ENCODE results near the gene TLE1. TPM values are rescaled to one million over a fixed set of nuclear protein-coding genes. Genes with fewer than 3 reads are reported as not detected.

Gene TLE1
- total and polyA plus RNA-seq, 10 of the 15 experiments (the other 5 are each of a cell fraction or from before 2014, with no cell fraction given): 0.04 to 0.23 (median 0.10) TPM; not detected in 6

DNA sequence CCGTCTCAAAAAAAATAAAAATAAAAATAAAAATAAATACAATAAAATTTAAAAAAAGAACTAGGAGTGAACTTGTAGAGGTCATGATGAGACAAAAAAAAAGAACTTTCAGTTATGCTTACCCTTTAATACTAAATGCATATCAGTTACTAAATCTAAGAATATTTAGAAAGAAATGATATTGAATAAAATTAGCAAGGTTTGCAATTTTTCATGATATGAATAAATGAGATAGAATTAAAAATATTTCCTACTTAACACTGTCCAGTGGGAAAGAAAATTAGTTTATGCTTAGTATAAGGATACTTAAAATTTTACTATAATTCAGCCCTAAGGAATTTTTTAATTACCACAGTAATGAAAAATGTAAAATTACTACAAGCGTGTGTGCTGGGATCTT, 132.4 kb downstream of the TLE1 start (continued):
- TF ChIP-seq PML (IDR thresholded peaks at IDR 0.05; ENCODE audit: low read length) (no peak), CBX5 (IDR thresholded peaks at IDR 0.05; ENCODE audit: low read depth) (no peak), CHD2 (IDR thresholded peaks at IDR 0.05; ENCODE audit: borderline replicate concordance, low read depth, low read length) (no peak)

DNA sequence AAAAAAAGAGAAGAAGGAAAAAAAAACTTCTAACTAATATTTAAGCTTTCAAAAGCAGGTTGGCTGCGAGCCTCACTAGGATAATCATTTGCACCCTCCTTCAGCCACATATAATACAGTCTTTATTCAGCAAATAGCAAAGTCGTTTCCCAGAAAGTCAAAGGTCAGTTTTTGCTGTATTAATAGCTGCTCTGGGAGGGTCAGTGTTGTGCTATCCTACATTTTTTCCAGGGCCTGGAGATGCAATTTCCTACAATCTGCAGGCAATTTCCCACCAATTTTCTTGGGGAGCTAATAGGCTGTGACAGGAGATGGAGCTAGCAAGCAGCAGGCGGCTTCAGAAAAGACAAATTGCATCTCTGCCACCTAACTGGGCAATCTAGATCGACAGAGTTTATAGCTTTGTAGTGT, 136.8 kb downstream of the TLE1 start:
- in situ Hi-C loops (cut with MboI): no loop called here
- ChIA-PET POLR2A (no interaction called here), SMC1A (ENCODE audit: uncharacterized antibody, unreplicated experiment) (no interaction called here), CTCF (no interaction called here), RAD21 (ENCODE audit: unreplicated experiment) (no interaction called here)
- Histone ChIP-seq H3K4me3 (no peak overlapping the region), H3K27me3 (replicated peaks in 1 of 2; ENCODE audit: control insufficient read depth in 2 of 2, insufficient read depth in 2 of 2, low read length in 1 of 2) (no peaks in the 10 kb centered on the region), H3K4me1 (ENCODE audit: control insufficient read depth, insufficient read depth, low read length) (no peaks in the 10 kb centered on the region), H3K36me3 (ENCODE audit: control insufficient read depth in 2 of 2, insufficient read depth in 2 of 2, low read length in 1 of 2) (no peaks in the 10 kb centered on the region), H3K27ac (ENCODE audit: control insufficient read depth, insufficient read depth) (no peak overlapping the region), H2AFZ (ENCODE audit: control insufficient read depth, low read depth, low read length) (no peak overlapping the region), H3K9ac (ENCODE audit: control insufficient read depth, insufficient read depth, low read length) (no peak overlapping the region), H3K79me2 (ENCODE audit: control insufficient read depth, insufficient read depth, low read length) (no peaks in the 10 kb centered on the region), H3K4me2 (ENCODE audit: control insufficient read depth, insufficient read depth) (no peak overlapping the region), H3K9me3 (replicated peaks; ENCODE audit: control insufficient read depth, insufficient read depth, low read length) (no peaks in the 10 kb centered on the region), H4K20me1 (ENCODE audit: control insufficient read depth, insufficient read depth) (no peaks in the 10 kb centered on the region)
- DNase-seq (ENCODE audit: low read depth, low spot score) (no peak), ATAC-seq (no peak), FAIRE-seq (no peak)
- 14% methylated on average over 4 of the region's 4 CpGs for WGBS (ENCODE audit: insufficient coverage, insufficient replicate concordance, low lambda C conversion rate, missing lambda C conversion rate)
- no TSS peak for BruUV-seq (replicated peaks)
- TF ChIP-seq, protein P1, sequence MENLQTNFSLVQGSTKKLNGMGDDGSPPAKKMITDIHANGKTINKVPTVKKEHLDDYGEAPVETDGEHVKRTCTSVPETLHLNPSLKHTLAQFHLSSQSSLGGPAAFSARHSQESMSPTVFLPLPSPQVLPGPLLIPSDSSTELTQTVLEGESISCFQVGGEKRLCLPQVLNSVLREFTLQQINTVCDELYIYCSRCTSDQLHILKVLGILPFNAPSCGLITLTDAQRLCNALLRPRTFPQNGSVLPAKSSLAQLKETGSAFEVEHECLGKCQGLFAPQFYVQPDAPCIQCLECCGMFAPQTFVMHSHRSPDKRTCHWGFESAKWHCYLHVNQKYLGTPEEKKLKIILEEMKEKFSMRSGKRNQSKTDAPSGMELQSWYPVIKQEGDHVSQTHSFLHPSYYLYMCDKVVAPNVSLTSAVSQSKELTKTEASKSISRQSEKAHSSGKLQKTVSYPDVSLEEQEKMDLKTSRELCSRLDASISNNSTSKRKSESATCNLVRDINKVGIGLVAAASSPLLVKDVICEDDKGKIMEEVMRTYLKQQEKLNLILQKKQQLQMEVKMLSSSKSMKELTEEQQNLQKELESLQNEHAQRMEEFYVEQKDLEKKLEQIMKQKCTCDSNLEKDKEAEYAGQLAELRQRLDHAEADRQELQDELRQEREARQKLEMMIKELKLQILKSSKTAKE (IDR thresholded peaks at IDR 0.05; ENCODE audit: low read depth, poor library complexity, severe bottlenecking): no peak
- TF ChIP-seq YY1 (IDR thresholded peaks at IDR 0.05; ENCODE audit: low read depth, low read length): no peak
- TF ChIP-seq JUNB (IDR thresholded peaks at IDR 0.05): no peak
- TF ChIP-seq ASH2L (IDR thresholded peaks at IDR 0.05; ENCODE audit: borderline replicate concordance, low read depth): no peak
- TF ChIP-seq IKZF1 (conservative IDR thresholded peaks at IDR 0.05): no peak
- no peak for TF ChIP-seq NR2C2 (IDR thresholded peaks at IDR 0.05; ENCODE audit: borderline replicate concordance, control insufficient read depth, insufficient read length, low read depth)
- no peak for TF ChIP-seq PML (IDR thresholded peaks at IDR 0.05; ENCODE audit: low read length)
- TF ChIP-seq ETV6 (conservative IDR thresholded peaks at IDR 0.05 in 1 of 2, IDR thresholded peaks at IDR 0.05 in 1 of 2; ENCODE audit: borderline replicate concordance in 1 of 2, low read depth in 1 of 2): no peak
- no peak for TF ChIP-seq CREM (IDR thresholded peaks at IDR 0.05; ENCODE audit: low read depth)
- intact Hi-C loops (cut with micrococcal nuclease; ENCODE audit: unreplicated experiment): no loop called here

Data from GM12878 (cell line).